Activated naive CD8-positive, alpha-beta T cell (primary cell): ENCODE results near the gene ZC3H4.

Experiments
- H3K27ac Mint-ChIP-seq: one replicate; pipeline ENCODE4 v1.8.0; 2021; ENCODE audit warnings: mixed read lengths
- H3K27me3 Mint-ChIP-seq: one replicate; pipeline ENCODE4 v1.8.0; 2021; ENCODE audit warnings: mixed read lengths
- H3K36me3 Mint-ChIP-seq: one replicate; pipeline ENCODE4 v1.8.0; 2021; ENCODE audit warnings: mixed read lengths
- H3K4me1 Mint-ChIP-seq: one replicate; pipeline ENCODE4 v1.8.0; 2021; ENCODE audit warnings: low read depth, mixed read lengths
- H3K4me3 Mint-ChIP-seq: one replicate; pipeline ENCODE4 v1.8.0; 2021; ENCODE audit warnings: mild to moderate bottlenecking, mixed read lengths
- H3K9me3 Mint-ChIP-seq: one replicate; pipeline ENCODE4 v1.8.0; 2021; ENCODE audit warnings: low read depth, mixed read lengths

ZC3H4 gene

GRCh38 chr19:47122359-47123335 lies 9.1 kb upstream of the ZC3H4 start:
- no peaks in the 10 kb centered on the region for H3K36me3 Mint-ChIP-seq
- H3K4me1 Mint-ChIP-seq: peaks cover 5% of the 10 kb centered on the region
- no peaks in the 10 kb centered on the region for H3K9me3 Mint-ChIP-seq
- H3K27me3 Mint-ChIP-seq: no peaks in the 10 kb centered on the region
- no peak overlapping the region for H3K27ac Mint-ChIP-seq
- no peak overlapping the region for H3K4me3 Mint-ChIP-seq

GRCh38 chr19:47120470-47121067 lies 7.0 kb upstream of the ZC3H4 start:
- Mint-ChIP-seq H3K4me1 (peaks cover 8% of the 10 kb centered on the region), H3K9me3 (no peaks in the 10 kb centered on the region), H3K36me3 (no peaks in the 10 kb centered on the region), H3K27ac (no peak overlapping the region), H3K27me3 (no peaks in the 10 kb centered on the region), H3K4me3 (no peak overlapping the region)

DNA sequence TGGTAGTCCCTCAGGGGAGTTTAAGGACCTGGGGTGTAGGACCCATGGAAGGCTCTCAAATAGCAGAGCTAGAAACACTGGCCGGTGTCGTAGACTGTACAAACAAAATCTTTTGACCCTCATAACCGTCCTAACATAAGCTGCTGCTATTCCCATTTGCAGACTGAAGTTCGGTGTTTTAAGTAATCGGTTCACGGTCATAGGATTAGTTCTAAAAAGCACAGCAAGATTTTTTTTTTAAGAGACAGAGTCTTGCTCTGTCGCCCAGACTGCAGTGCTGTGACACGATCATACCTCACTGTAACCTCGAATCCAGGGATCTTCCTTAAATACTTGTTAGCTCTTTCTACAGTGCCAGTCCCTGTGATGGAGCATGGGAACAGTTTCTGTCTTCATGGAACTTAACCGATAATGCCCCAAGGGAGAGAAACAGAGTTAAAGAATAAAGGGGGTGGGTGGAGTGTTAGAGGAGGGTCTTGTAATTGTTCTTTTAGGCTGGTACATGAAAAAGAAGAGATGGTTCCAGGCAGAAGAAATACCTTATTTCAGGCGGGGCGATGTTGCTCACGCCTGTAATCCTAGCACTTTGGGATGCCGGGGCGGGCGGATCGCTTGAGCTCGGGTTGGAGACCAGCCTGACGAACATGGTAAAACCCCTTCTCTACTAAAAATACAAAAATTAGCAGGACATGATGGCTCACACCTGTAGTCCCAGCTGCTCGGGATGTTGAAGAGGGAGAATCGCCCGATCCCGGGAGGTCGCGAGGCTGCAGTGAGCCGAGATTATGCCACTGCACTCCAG lies 475 bp upstream of the ZC3H4 start:
- H3K27ac Mint-ChIP-seq: peak overlapping the region; percentile 100
- H3K27me3 Mint-ChIP-seq: no peaks in the 10 kb centered on the region
- H3K4me1 Mint-ChIP-seq: peaks cover 22% of the 10 kb centered on the region
- peaks cover 11% of the 10 kb centered on the region for H3K36me3 Mint-ChIP-seq
- H3K4me3 Mint-ChIP-seq: peak overlapping the region; percentile 97
- H3K9me3 Mint-ChIP-seq: no peaks in the 10 kb centered on the region

- peak overlapping the region; percentile 97 for H3K4me3 Mint-ChIP-seq
- no peaks in the 10 kb centered on the region for H3K9me3 Mint-ChIP-seq
- H3K27ac Mint-ChIP-seq: peak overlapping the region; percentile 100
- H3K36me3 Mint-ChIP-seq: peaks cover 16% of the 10 kb centered on the region
- H3K27me3 Mint-ChIP-seq: no peaks in the 10 kb centered on the region
- peaks cover 38% of the 10 kb centered on the region for H3K4me1 Mint-ChIP-seq
Measured at GRCh38 chr19:47112166-47112996, 1.2 kb downstream of the ZC3H4 start.

- no peaks in the 10 kb centered on the region for H3K9me3 Mint-ChIP-seq
- H3K27me3 Mint-ChIP-seq: no peaks in the 10 kb centered on the region
- H3K4me1 Mint-ChIP-seq: peaks cover 45% of the 10 kb centered on the region
- H3K4me3 Mint-ChIP-seq: peak overlapping the region; percentile 97
- H3K36me3 Mint-ChIP-seq: peaks cover 18% of the 10 kb centered on the region
- peak overlapping the region; percentile 100 for H3K27ac Mint-ChIP-seq
Measured at GRCh38 chr19:47111682-47112165, 1.9 kb downstream of the ZC3H4 start.

DNA sequence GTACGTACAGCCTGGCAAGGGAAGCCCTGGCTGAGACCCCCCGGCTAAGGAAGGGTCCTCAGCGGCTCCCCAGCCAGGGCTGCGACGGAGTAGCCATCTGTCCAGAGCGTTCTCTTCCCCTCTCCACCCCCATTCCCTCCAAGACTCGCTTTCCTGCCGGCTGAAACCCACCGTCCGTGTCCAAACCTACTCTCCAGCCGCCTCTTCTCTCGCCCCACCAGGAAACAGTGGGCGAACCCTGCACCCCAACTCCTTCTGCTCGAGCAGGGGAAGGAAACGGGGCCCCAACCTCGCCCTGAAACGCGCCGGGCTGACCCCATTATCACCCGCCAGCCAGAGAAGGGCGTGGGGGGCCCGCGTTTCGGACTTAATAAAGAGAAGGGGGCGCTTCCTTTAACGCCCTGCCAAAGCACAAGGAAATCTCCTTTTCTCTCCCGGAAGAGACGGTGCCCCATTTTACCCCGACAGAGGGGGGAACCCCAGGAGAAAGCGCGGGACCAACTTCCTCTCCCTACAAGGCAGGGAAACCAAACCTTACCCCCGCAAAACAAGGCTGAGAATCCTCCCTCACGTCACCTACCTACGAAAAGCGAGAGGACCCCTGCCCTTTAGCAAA lies 2.5 kb downstream of the ZC3H4 start:
- Mint-ChIP-seq H3K4me1 (peaks cover 48% of the 10 kb centered on the region), H3K27me3 (no peaks in the 10 kb centered on the region), H3K27ac (peak overlapping the region; percentile 100), H3K36me3 (peaks cover 18% of the 10 kb centered on the region), H3K4me3 (peak overlapping the region; percentile 97), H3K9me3 (no peaks in the 10 kb centered on the region)

DNA sequence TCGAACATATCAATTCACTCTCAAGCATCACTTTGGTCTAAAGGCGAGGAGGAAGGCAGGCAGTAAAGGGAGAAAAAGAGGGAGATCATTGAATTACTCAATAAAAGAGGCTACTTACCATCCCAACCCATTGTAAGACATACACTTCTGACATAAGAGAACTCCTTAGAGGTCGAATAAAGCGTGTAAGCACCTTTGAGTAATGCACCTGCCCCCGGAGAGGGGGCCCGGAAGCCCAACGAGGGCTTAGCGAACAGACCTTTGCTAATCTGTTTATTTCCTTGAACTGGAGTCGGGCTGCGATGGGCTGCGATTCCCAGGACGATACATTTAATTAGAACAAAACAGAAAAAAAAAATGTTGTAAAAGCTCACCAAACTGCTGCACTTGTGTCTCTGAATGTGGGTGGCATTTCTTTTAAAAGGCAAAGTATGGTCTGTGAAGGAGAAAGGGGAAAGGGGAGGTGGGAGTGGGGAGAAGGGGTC lies 3.0 kb downstream of the ZC3H4 start:
- no peaks in the 10 kb centered on the region for H3K9me3 Mint-ChIP-seq
- H3K27ac Mint-ChIP-seq: peak overlapping the region; percentile 100
- peaks cover 54% of the 10 kb centered on the region for H3K4me1 Mint-ChIP-seq
- H3K27me3 Mint-ChIP-seq: no peaks in the 10 kb centered on the region
- peak overlapping the region; percentile 97 for H3K4me3 Mint-ChIP-seq
- H3K36me3 Mint-ChIP-seq: peaks cover 24% of the 10 kb centered on the region

GRCh38 chr19:47109541-47110375 lies 3.8 kb downstream of the ZC3H4 start:
- Mint-ChIP-seq H3K4me3 (peak overlapping the region; percentile 97), H3K27me3 (no peaks in the 10 kb centered on the region), H3K4me1 (peaks cover 59% of the 10 kb centered on the region), H3K9me3 (no peaks in the 10 kb centered on the region), H3K36me3 (peaks cover 24% of the 10 kb centered on the region), H3K27ac (peak overlapping the region; percentile 100)

- Mint-ChIP-seq H3K4me1 (peaks cover 61% of the 10 kb centered on the region), H3K36me3 (peaks cover 24% of the 10 kb centered on the region), H3K27me3 (no peaks in the 10 kb centered on the region), H3K9me3 (no peaks in the 10 kb centered on the region), H3K27ac (peak overlapping the region; percentile 100), H3K4me3 (peak overlapping the region; percentile 97)
Measured at GRCh38 chr19:47109177-47109540, 4.4 kb downstream of the ZC3H4 start.

DNA sequence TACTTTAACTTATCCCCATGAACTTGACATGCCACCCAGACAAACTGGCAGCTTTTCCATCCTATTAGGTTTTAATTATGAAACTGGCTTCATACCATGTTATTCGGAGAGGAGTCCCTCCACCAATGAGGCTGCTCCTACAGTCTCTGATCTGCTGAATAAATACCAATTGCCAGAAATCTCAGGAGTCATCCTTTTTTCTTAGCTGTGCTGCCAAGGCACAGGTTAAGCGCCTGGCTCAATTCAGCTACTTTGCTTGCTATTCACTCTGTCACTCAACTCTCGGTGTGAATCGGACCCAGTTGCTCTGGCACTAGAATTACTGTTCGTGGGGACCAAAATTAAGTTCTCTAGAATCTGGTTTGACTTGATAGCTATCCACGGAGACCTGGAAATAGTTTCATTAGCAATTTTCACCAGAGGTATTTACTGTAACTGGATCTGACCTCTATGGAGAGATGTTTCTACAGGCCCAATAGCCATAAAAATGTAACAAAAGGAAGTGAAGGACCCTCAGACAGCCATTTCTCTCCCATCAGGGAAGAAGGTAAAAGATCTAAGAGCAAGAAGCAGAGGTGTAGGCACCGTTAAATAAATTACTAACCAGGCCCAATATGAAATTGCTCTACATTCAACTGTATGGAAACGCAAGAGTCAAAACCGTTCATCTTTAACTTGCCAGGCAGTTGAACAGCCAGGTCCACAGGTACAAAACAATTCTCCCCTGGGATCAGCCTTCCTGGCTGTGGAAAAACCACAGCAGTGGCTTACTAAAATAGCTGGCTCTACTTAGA lies 5.4 kb downstream of the ZC3H4 start:
- Mint-ChIP-seq H3K4me3 (peak overlapping the region; percentile 97), H3K4me1 (peaks cover 57% of the 10 kb centered on the region), H3K27ac (peak overlapping the region; percentile 100), H3K36me3 (peaks cover 24% of the 10 kb centered on the region), H3K27me3 (no peaks in the 10 kb centered on the region), H3K9me3 (no peaks in the 10 kb centered on the region)

GRCh38 chr19:47107202-47107952 lies 6.2 kb downstream of the ZC3H4 start:
- peak overlapping the region; percentile 97 for H3K4me3 Mint-ChIP-seq

DNA sequence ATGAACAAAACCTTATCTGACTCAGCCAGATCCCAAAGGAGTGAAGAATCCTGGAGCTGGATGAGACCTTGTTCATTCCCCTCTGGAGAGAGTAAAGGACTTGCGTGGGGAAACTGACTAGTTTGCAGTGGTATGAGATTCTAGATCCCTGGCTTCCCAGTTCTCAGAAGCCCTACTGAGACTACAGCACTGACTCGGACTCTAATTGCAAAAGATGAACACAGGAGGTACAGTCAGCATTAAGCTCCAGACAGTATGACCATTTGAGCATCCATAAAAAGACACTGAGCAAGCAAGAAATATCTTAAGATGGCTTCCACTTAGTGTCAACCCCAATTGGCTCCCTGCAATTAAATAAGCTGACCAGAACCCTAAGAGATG lies 6.8 kb downstream of the ZC3H4 start:
- Mint-ChIP-seq H3K9me3 (no peaks in the 10 kb centered on the region), H3K4me3 (peak overlapping the region; percentile 97), H3K27me3 (no peaks in the 10 kb centered on the region), H3K4me1 (peaks cover 68% of the 10 kb centered on the region), H3K27ac (peak overlapping the region; percentile 100), H3K36me3 (peaks cover 24% of the 10 kb centered on the region)

More at GRCh38 chr19:47107202-47107952, 6.2 kb downstream of the ZC3H4 start:
- H3K27me3 Mint-ChIP-seq: no peaks in the 10 kb centered on the region
- H3K36me3 Mint-ChIP-seq: peaks cover 24% of the 10 kb centered on the region
- H3K4me1 Mint-ChIP-seq: peaks cover 64% of the 10 kb centered on the region
- H3K9me3 Mint-ChIP-seq: no peaks in the 10 kb centered on the region
- H3K27ac Mint-ChIP-seq: peak overlapping the region; percentile 100
